ENCODE measurements around the gene NDFIP1. TPM values are rescaled to one million over a fixed set of nuclear protein-coding genes. Genes with fewer than 3 reads are reported as not detected.

Gene NDFIP1
- total RNA-seq, 4 donors from 2014 or later, result 37.1 to 63.5 (median 42.5) TPM

DNA sequence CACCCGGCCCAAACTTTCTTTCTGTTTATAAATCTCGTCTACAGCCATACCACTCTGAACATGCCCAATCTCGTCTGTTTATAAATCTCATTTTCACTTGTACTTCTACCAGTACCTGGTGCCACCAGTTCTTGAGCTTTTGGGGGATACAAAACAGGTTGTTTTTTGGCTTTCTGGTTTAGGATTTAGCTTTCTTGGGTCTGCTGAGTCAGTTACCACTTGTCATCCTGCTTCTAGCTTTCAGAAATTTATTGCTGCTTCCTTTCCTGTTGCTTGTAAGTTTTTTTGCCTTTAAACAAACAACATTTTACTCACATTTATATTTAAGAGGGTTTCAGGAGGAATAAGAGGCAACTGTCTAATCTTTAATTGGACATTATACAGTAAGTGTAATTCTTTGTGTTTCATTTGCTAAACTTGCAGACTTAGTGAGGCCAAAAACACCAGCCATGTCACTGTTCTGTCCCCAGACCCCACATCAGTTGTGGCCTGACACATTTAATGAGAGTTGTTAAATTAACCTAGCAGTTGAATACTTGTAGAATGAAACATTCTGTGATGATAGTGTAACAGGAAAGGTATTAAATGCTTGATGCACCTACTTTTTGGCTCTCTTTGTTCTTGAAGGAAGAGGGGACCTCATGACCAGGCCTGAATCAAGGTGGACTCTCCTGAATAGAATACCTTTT, 11.8 kb downstream of the NDFIP1 start:
- no peaks in the 10 kb centered on the region for H3K9me3 ChIP-seq
- H3K4me3 ChIP-seq, result no peak overlapping the region
- DNase-seq (no peak), ATAC-seq (no peak)
- no peak overlapping the region for H3K27ac ChIP-seq
- intact Hi-C loops (cut with DNase I; ENCODE audit: low total_unique reads), result no loop called here
- peaks cover 0 to under 1% of the 10 kb centered on the region in 2 donors for H3K36me3 ChIP-seq
- TF ChIP-seq, protein P1, sequence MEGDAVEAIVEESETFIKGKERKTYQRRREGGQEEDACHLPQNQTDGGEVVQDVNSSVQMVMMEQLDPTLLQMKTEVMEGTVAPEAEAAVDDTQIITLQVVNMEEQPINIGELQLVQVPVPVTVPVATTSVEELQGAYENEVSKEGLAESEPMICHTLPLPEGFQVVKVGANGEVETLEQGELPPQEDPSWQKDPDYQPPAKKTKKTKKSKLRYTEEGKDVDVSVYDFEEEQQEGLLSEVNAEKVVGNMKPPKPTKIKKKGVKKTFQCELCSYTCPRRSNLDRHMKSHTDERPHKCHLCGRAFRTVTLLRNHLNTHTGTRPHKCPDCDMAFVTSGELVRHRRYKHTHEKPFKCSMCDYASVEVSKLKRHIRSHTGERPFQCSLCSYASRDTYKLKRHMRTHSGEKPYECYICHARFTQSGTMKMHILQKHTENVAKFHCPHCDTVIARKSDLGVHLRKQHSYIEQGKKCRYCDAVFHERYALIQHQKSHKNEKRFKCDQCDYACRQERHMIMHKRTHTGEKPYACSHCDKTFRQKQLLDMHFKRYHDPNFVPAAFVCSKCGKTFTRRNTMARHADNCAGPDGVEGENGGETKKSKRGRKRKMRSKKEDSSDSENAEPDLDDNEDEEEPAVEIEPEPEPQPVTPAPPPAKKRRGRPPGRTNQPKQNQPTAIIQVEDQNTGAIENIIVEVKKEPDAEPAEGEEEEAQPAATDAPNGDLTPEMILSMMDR (IDR thresholded peaks at IDR 0.05 in 4 of 5, conservative IDR thresholded peaks at IDR 0.05 in 1 of 5), result no peak
- TF ChIP-seq POLR2A (IDR thresholded peaks at IDR 0.05), result no peak
- H3K4me1 ChIP-seq, result peaks cover 27 to 33% of the 10 kb centered on the region in 2 donors
- H3K27me3 ChIP-seq, result no peaks in the 10 kb centered on the region
- in situ Hi-C loops (cut with MboI; ENCODE audit: low sequenced_read_pairs in 4 of 4), result no loop called here

DNA sequence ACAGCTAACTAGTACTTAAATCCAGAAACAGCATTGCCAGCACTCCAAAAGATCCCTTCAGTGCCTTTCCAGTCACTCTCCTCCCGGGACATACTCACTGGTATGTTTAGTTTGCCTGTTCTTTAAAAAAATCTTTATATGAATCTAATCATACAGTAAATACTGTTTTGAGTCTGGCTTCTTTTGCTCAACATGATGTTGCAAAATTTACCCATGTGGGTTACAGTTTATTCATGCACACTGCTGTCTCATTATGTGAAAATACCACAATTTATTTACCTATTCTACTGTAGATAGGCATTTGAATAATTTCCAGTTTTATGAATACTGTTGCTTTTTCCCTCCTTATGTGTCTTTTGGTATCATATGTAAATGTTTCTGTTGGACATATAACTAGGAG, 13.5 kb downstream of the NDFIP1 start:
- H3K36me3 ChIP-seq, result peaks cover 0 to 4% of the 10 kb centered on the region in 2 donors
- intact Hi-C loops (cut with DNase I; ENCODE audit: low total_unique reads) (no loop called here), in situ Hi-C loops (cut with MboI; ENCODE audit: low sequenced_read_pairs in 4 of 4) (no loop called here)
- H3K4me3 ChIP-seq, result no peak overlapping the region
- DNase-seq (no peak), ATAC-seq (no peak)
- peaks cover 17 to 20% of the 10 kb centered on the region in 2 donors for H3K4me1 ChIP-seq
- TF ChIP-seq, protein P1 (IDR thresholded peaks at IDR 0.05 in 4 of 5, conservative IDR thresholded peaks at IDR 0.05 in 1 of 5), result no peak
- no peak for TF ChIP-seq POLR2A (IDR thresholded peaks at IDR 0.05)
- no peaks in the 10 kb centered on the region for H3K9me3 ChIP-seq
- no peaks in the 10 kb centered on the region for H3K27me3 ChIP-seq
- no peak overlapping the region for H3K27ac ChIP-seq

GRCh38 chr5:142125378-142125777, 16.8 kb downstream of the NDFIP1 start:
- H3K4me3 ChIP-seq, result no peak overlapping the region
- no peaks in the 10 kb centered on the region for H3K27me3 ChIP-seq
- in situ Hi-C loops (cut with MboI; ENCODE audit: low sequenced_read_pairs in 4 of 4) (loop anchor here (25.0 kb wide), 1 partner anchor 438 kb away; the partner anchor contains the start of gene ARAP3 (in 4 of the 4)), intact Hi-C loops (cut with DNase I; ENCODE audit: low total_unique reads) (no loop called here)
- H3K36me3 ChIP-seq, result peaks cover 0 to 4% of the 10 kb centered on the region in 2 donors
- H3K27ac ChIP-seq, result no peak overlapping the region
- DNase-seq, result no peak
- TF ChIP-seq, protein P1 (IDR thresholded peaks at IDR 0.05 in 4 of 5, conservative IDR thresholded peaks at IDR 0.05 in 1 of 5), result no peak
- TF ChIP-seq POLR2A (IDR thresholded peaks at IDR 0.05), result no peak
- no peaks in the 10 kb centered on the region for H3K9me3 ChIP-seq
- H3K4me1 ChIP-seq, result peaks cover 17 to 19% of the 10 kb centered on the region in 2 donors
- ATAC-seq, result no peak

DNA sequence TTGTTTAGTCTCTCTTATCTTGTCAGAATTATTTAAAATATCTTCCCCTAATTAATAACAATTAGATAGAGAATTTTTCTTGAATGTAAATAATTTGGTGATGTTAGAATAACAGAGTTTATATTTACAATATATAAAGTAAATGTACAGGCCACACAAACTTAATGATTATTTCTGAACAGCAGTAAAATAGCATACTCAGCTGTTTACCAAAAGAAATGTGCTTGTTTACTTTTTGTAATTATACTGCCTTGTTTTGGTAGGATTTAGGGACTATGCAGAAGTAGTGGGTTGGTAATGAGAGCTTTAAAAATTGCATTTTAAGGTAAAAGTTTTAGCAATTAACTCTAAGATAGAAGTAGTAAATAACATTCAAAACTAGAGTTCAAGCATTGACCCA, 17.4 kb downstream of the NDFIP1 start:
- no peak for DNase-seq
- no peaks in the 10 kb centered on the region for H3K9me3 ChIP-seq
- no peak overlapping the region for H3K4me3 ChIP-seq
- peaks cover 0 to 4% of the 10 kb centered on the region in 2 donors for H3K36me3 ChIP-seq
- TF ChIP-seq POLR2A (IDR thresholded peaks at IDR 0.05), result no peak
- TF ChIP-seq, protein P1 (IDR thresholded peaks at IDR 0.05 in 4 of 5, conservative IDR thresholded peaks at IDR 0.05 in 1 of 5), result no peak
- H3K27me3 ChIP-seq, result no peaks in the 10 kb centered on the region
- in situ Hi-C loops (cut with MboI; ENCODE audit: low sequenced_read_pairs in 4 of 4), result loop anchor here (25.0 kb wide), 1 partner anchor 439 kb away; the partner anchor contains the start of gene ARAP3 (in 4 of the 4)
- no peak for ATAC-seq
- H3K27ac ChIP-seq, result no peak overlapping the region
- intact Hi-C loops (cut with DNase I; ENCODE audit: low total_unique reads), result no loop called here
- H3K4me1 ChIP-seq, result peaks cover 15 to 17% of the 10 kb centered on the region in 2 donors
